GM21360 (cell line): ENCODE data around the gene SLC6A13.

Source experiments
- ATAC-seq: cut with Tn5 transposase; IDR thresholded peaks from one replicate; pipeline ENCODE4 v1.9.1; 2021; ENCODE audit warnings: mild to moderate bottlenecking, moderate library complexity; ENCODE audit not compliant: unreplicated experiment

Gene SLC6A13

DNA sequence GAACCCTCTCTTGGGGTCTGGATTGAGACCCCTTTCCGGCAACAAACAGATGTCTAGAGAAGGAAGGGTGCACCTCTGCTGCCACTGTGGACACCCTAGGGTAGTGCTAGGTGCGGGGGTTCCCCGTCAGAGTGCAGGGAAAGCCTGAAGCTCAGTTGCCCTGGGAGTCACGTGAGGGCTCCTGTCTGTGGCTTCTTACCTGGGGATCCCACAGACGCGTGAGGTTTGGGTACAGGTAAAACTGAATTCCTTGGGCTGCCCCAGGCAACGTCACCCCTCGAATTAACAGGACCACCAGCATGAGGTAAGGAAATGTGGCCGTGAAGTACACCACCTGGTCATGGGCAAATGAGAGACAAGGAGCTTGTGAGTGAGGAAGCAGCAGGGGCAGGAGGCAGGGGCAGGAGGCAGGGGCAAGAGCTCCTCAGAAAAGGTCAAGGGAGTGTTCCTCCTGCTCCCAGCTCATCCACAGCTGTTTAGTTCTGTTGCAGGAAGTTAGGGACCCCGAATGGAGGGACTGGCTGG is 27.7 kb downstream of the SLC6A13 start:
- no peak for ATAC-seq

DNA sequence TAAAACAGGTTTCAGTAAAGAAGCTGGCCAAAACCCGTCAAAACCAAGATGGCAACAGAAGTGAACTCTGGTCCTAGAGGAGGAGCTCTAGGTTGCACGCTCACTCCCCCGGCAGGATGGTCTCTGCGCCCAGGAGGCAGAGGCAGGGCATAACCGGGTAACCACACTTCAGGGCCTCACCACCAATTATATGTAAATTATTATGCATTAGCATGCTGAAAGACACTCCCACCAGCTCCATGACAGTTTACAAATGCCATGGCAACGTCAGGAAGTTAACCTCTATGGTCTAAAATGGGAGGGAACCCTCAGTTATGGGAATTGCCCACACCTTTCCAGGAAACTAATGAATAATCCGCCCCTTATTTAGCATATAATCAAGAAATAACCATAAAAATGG is 28.6 kb downstream of the SLC6A13 start:
- no peak for ATAC-seq

DNA sequence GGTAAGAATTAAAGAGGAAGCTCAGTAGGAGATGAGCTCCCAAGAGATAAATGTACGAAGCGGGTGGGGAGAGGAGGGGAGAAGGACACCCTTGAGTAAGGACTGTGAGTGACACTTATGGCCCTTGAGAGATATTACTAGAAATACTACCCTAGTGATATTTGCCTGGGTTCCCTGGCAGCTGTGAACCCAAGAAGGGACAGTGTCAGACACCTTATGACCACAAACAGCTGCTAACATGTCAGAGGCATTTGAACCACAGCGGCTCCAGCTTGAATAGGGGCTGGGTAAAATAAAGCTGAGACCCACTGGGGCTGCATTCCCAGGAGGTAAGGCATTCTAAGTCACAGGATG is 29.0 kb downstream of the SLC6A13 start:
- ATAC-seq, result no peak

DNA sequence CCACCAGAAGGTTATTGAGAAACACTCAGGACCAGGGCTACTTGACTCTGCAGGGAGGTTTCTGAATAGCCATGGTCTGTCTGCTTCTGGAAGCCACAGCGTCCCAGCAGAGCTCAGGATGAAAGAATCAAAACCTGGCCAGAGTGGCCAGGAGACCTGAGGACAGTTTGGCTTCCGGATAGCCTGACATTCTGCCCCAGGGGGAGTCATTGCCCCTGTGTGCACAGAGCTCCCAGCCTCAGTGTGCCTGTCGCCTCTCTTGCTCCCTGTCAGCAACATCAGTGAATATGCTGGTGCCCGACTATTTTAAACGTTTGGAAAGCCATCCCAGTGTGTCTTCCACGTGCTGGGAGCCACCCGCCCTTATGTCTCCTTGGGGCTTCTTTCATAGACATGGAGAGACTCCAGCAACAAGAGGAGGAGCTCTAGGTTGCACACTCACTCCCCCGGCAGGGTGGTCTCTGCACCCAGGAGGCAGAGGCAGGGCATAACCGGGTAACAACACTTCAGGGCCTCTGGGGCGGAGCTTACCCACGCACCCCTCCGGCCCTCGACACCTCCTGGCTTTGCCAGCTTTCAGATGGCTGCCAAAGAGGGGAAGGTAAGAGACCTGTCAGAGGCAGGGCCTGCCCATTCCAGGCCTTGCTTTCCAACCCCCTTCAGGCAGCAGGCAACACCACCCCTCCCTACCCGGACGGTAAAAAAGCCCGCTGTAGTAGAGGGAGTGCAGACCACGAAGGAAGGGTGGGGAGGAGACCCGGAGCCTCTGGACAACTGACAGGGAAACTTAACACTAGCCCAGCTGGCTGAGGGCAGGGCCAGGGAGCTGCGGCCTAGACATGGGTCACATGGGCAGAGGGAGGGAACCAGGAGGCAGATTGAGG is 29.7 kb downstream of the SLC6A13 start:
- no peak for ATAC-seq

GRCh38 chr12:230925-231671 is 31.5 kb downstream of the SLC6A13 start:
- no peak for ATAC-seq

DNA sequence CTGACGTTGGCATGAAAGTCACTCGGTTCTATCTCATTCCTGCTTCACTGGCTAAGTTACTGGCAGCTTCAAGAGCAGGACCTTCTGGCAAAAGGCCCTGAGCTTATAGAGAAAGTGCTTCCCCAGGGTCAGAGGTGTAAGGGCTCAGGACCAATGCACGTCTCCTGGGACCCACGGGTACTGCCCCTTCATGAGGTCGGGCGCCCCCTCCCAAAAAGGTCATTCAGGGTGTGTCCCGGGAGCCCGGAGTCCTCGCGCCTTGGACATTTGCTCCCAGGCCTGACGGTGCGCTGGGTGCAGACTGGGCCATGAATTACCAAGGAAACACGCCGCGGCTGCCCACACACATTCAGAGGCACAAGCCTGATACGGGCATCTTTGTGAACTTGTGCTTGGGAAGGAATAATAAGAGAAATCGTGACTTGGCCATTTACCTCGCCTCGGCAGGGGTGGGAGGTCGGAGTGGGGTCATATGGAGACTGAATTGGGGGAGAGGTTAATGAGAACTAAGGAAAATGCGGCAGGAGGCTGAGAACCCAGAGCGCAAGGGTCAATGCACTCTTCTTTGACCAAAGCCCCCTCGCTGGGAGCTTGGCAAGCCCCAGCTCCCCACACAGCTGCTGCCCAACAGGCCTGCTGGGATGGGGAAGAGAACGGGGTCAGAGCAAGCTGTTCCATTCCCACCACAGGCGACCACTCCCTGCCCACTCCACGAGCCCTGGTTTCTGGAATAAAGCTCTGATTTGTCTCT is 33.0 kb downstream of the SLC6A13 start:
- ATAC-seq, result no peak

DNA sequence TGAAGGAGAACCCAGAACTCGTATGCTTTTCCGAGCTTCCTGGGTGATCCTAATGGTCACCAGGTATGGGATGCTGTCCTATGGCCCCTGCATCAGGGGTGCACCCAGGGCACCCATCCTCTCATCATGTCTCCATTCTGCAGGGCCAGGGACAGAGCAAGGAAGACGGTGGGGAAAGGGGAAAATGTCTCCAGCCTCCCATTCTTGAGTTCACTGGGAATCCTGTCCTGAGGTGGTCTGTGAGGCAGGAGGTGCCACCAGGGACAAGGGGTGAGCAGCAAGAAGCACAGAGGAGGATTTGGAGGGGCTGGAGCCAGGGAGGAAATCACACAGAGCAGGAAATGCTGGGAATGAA is 33.8 kb downstream of the SLC6A13 start:
- no peak for ATAC-seq

DNA sequence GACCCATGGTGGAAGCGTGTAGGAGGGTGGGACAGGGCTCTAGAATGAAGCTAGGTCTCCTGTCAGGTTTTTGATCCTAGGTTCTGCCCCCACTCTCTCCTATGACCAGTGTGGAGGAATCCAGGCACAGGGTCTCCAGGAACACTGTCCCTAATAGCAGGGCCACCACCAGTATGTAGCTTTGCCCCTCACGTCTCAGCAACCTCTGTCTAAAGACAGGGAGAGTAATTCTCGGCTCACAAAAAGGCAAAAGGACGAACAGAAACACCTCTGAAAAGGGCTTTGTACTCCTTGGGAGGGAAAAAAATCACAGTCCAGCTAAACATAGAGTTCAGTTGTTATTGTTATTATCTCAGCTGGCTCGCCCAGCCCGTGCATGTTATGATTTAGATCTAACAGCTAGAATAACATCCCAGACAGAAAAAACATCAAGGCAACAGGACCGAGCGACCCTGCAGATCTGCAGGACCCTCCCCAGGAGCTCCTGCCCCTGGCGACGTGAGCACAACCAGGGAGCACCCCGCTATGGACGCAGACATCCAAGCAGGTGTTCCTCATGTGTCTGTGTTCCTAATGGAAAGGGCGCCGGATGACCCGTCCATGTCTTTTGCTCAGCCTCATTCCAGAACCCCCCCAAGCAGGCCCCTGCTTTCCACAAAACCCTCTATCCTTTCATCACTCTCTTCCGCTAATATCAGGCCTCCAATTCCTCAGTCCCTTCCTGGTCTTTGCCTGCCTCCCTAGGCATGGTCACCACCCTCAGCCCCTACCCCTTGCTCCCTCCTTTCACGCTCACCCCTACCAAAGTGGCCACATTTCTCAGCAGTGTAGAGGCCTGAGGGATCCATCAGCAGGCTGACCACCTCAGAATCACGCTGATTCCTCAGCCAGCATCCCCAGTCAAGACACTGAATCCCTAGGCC is 34.5 kb downstream of the SLC6A13 start:
- ATAC-seq, result no peak

DNA sequence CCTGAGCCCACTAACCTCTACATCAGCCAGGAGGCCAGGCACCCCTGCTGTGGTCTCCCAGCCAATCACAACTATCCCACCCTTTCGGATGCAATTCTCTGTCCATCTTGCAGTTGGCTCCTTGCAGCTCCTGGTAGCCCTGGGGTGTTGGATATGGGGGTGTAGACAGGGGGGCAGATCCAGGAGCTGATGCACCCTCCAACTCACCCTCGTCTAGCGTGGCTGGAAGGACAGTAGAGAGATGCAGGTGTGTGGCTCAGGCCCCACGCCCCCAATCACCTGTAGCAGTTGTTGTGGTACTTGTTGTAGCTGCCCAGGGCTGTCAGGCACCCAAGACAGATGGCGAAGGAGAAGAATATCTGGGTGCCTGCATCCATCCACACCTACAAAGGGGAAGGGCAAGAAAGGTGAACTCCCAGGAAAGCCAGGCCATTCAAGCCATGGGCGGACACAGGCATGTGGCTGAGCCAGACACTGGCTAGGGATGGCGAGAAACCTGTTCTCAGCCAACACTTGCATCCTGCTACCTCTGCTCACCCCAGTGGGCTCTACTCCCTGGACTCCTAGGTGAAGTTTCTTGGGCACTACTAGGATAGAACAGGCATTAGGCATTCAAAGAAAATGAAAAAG is 35.2 kb downstream of the SLC6A13 start:
- ATAC-seq, result no peak

- ATAC-seq, result no peak
Observed at GRCh38 chr12:226401-226800, 36.2 kb downstream of the SLC6A13 start.

DNA sequence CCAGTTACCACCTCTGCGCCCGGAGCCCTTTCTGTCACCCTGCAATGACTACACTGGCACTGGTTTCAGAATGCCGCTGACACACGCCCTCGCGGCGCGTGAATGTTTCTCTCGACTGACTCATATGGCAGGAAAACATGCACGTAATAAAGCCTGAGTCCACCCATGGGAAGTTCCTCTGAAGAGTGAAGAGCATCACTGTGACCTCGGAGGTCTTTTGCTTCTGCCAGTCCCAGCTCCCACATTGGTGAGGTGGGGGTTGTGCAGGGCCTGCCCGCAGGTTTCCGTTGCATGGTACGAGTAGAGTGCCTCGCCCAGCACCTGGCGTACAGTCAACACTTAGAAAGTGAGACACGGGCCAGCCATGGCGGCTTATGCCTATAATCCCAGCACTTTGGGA is 37.6 kb downstream of the SLC6A13 start:
- ATAC-seq, result no peak

GRCh38 chr12:224330-224729 is 38.3 kb downstream of the SLC6A13 start:
- ATAC-seq, result no peak

DNA sequence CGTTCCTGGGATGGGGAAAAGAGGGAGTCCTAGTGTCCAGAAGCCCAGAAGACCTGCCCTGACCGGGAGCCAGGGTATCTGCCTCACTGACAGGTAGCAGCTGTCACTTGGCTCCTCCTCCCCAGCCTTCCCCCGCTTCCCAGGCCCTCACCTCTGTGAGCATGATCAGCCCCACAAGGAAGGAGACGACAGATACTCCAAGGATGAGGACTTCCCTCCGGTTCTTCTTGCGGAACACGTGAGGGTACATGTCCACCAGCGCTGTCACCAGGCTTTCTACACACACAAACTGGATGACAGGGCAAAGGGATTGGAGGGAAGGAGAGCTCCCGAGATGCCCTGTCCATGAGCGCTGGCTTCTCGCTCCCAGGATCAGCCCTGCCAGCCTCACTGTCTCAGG is 38.8 kb downstream of the SLC6A13 start:
- no peak for ATAC-seq

- no peak for ATAC-seq
Observed at GRCh38 chr12:221736-222135, 40.9 kb downstream of the SLC6A13 start.

GRCh38 chr12:220946-221550 is 41.6 kb downstream of the SLC6A13 start:
- no peak for ATAC-seq

- no peak for ATAC-seq
Observed at GRCh38 chr12:220491-220890, 42.1 kb downstream of the SLC6A13 start.

- ATAC-seq, result peak; percentile 70
Observed at GRCh38 chr12:219891-220352, 42.7 kb downstream of the SLC6A13 start.

GRCh38 chr12:218728-219590 is 43.7 kb downstream of the SLC6A13 start:
- ATAC-seq, result no peak
